BLaER1 treated with 17β-estradiol and CSF1 and Interleukin-3, amounts not matched to agents 10 nM and 100 nM (cell line): ENCODE measurements around the gene RCBTB2.

Experiments used
- H3K27ac ChIP-seq, 11 experiments: shearing (Covaris generic); formaldehyde crosslinking; 2 replicates each; pipeline ENCODE4 v1.8.1; 2022
- H3K27me3 ChIP-seq, 11 experiments: shearing (Covaris generic); formaldehyde crosslinking; 2 replicates each; pipeline ENCODE4 v1.8.1; 2022
- H3K36me3 ChIP-seq, 11 experiments: shearing (Covaris generic); formaldehyde crosslinking; 2 replicates each; pipeline ENCODE4 v1.8.1; 2022
- H3K4me1 ChIP-seq, 10 experiments: shearing (Covaris generic); formaldehyde crosslinking; 2 replicates each; pipeline ENCODE4 v1.8.1; 2022
- H3K4me2 ChIP-seq, 11 experiments: shearing (Covaris generic); formaldehyde crosslinking; 2 replicates each; pipeline ENCODE4 v1.8.1; 2022
- H3K4me3 ChIP-seq, 10 experiments: shearing (Covaris generic); formaldehyde crosslinking; 2 replicates each; pipeline ENCODE4 v1.8.1; 2022
- H3K9ac ChIP-seq, 11 experiments: shearing (Covaris generic); formaldehyde crosslinking; 2 replicates each; pipeline ENCODE4 v1.8.1; 2022
- H3K9me3 ChIP-seq, 11 experiments: shearing (Covaris generic); formaldehyde crosslinking; replicated peaks in 1 of 11; 2 replicates each; pipeline ENCODE4 v1.8.1; 2022
- H4K20me1 ChIP-seq, 11 experiments: shearing (Covaris generic); formaldehyde crosslinking; 2 replicates each; pipeline ENCODE4 v1.8.1; 2022
- Cebpa-rat ChIP-seq, 11 experiments: shearing (Covaris generic); IDR thresholded peaks; 2 replicates each; pipeline ENCODE4 v1.8.1; 2022

The RCBTB2 gene

GRCh38 chr13:48568370-48569103 lies 35.7 kb upstream of the RCBTB2 start:
- no peak overlapping the region; a peak in 1 of 20 replicates for H3K4me3 ChIP-seq
- H3K9me3 ChIP-seq = peaks cover 0 to 9% (median 6%) of the 10 kb centered on the region in 11 experiments; a peak in 7 of 22 replicates
- H3K4me2 ChIP-seq = peak overlapping the region; percentile 70 to 95 (median 81)
- no peaks in the 10 kb centered on the region for H4K20me1 ChIP-seq
- H3K36me3 ChIP-seq = no peaks in the 10 kb centered on the region
- H3K4me1 ChIP-seq = peaks cover 62 to 100% (median 80%) of the 10 kb centered on the region in 10 experiments
- H3K9ac ChIP-seq = peak overlapping the region in 8 of 11 experiments; percentile 28 to 80 (median 70); a peak in 14 of 22 replicates
- no peak for TF ChIP-seq Cebpa-rat (IDR thresholded peaks at IDR 0.05)
- H3K27me3 ChIP-seq = no peaks in the 10 kb centered on the region
- peak overlapping the region; percentile 9 to 93 (median 86); a peak in 20 of 22 replicates for H3K27ac ChIP-seq

GRCh38 chr13:48567515-48568369 lies 34.9 kb upstream of the RCBTB2 start:
- Histone ChIP-seq H3K4me2 (peak overlapping the region; percentile 70 to 95 (median 81)), H3K27me3 (no peaks in the 10 kb centered on the region), H3K4me3 (peak overlapping the region in 1 of 10 experiments; percentile 11; a peak in 1 of 20 replicates), H3K36me3 (no peaks in the 10 kb centered on the region), H3K9ac (peak overlapping the region in 8 of 11 experiments; percentile 28 to 80 (median 70); a peak in 15 of 22 replicates), H3K9me3 (peaks cover 0 to 9% (median 6%) of the 10 kb centered on the region in 11 experiments; a peak in 7 of 22 replicates), H3K27ac (peak overlapping the region; percentile 9 to 93 (median 86); a peak in 21 of 22 replicates), H3K4me1 (peaks cover 58 to 100% (median 78%) of the 10 kb centered on the region in 10 experiments), H4K20me1 (no peaks in the 10 kb centered on the region)
- TF ChIP-seq Cebpa-rat (IDR thresholded peaks at IDR 0.05) = peak in 2 of 11 experiments; percentile 50 to 56; a peak in 2 of 22 replicates

DNA sequence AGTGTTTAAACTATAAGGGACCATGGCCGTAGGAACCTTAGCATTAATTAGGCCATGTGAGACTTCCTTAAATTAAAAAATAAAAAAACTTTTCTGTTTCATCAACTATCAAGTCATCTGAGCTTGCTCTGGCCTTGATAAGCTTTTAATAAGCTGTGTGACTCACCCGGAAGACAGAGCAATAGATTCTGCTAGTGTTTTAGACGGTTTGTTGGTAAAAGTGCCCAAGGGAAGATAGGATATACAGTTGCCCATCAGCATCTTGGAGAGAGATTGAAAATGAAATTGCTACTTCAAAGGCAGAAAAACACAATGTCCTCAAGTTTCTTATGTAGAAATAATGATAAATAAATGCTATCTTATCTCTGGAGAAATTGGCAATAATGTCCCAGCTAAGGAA lies 31.2 kb upstream of the RCBTB2 start:
- H3K4me1 ChIP-seq = peaks cover 39 to 92% (median 62%) of the 10 kb centered on the region in 10 experiments
- TF ChIP-seq Cebpa-rat (IDR thresholded peaks at IDR 0.05) = no peak

DNA sequence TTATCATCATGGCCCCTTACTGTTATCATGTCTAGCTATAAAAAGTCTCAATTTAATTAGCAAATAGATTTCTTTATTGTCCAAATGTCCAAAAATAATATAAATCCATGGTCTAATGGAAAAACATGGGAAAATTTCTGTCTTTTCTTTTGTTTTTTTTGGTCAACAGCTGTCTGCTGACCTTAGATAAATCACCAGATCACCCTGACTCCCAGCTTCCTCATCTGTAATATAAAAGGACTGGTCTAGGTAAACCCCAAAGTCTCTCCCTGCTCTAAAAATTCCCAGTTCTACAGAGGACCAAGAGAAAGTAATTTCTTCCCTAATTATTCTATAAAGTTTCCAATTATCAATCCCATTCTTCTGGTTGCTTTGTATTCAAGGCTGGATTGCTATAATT lies 30.7 kb upstream of the RCBTB2 start:
- H3K4me2 ChIP-seq = peak overlapping the region in 5 of 11 experiments; percentile 72 to 95 (median 74); a peak in 8 of 22 replicates
- peaks cover 35 to 92% (median 58%) of the 10 kb centered on the region in 10 experiments for H3K4me1 ChIP-seq

More for the DNA sequence above, 31.2 kb upstream of the RCBTB2 start:
- peak overlapping the region in 1 of 11 experiments; percentile 8; a peak in 1 of 22 replicates for H3K9ac ChIP-seq
- H3K27ac ChIP-seq = peak overlapping the region in 4 of 11 experiments; percentile 43 to 66 (median 54); a peak in 7 of 22 replicates
- no peaks in the 10 kb centered on the region for H4K20me1 ChIP-seq
- no peaks in the 10 kb centered on the region for H3K36me3 ChIP-seq
- H3K9me3 ChIP-seq = peaks cover 0 to 11% (median 6%) of the 10 kb centered on the region in 11 experiments; a peak in 11 of 22 replicates
- peak overlapping the region in 4 of 11 experiments; percentile 72 to 95 (median 73); a peak in 7 of 22 replicates for H3K4me2 ChIP-seq
- no peak overlapping the region for H3K4me3 ChIP-seq
- no peaks in the 10 kb centered on the region for H3K27me3 ChIP-seq

DNA sequence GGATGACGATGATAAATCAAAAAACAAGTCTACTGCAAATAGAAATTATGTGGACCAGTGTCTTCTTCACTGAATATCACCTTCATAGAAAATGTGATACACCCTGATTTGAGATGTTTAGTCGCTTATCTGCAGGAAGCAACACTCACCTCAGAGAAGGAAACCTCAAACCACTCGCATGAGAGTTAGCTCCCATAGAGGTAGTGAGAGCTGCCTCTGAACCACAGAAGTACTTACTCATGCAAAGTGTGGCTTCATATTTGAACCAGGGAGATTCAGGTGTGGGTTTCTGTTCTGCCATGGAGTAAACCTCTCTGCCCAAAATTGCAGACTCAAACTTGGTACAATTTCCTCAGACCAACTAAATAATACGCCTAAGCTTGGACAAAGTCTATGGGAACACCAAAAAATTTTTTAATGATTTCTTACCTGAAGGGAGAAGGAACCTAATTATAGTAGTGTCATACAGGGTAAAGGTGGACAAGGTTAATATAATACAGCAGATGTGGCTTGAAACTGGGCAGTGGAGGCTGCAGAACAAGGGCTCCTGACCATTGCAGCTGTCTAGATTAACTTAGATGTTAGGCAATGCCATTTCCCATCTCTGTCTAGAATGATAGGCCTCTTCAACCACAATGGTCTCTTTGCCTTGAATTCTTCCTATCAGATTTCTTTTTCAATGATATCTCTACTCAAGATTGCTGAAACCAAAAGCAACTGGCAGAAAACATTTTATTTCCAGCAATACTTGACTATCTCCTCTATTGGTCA lies 29.6 kb upstream of the RCBTB2 start:
- no peak for TF ChIP-seq Cebpa-rat (IDR thresholded peaks at IDR 0.05)
- H3K4me2 ChIP-seq = peak overlapping the region; percentile 58 to 95 (median 72)
- H4K20me1 ChIP-seq = no peaks in the 10 kb centered on the region
- peak overlapping the region in 4 of 11 experiments; percentile 2 to 29 (median 25); a peak in 4 of 22 replicates for H3K9ac ChIP-seq
- peak overlapping the region in 5 of 11 experiments; percentile 37 to 68 (median 50); a peak in 10 of 22 replicates for H3K27ac ChIP-seq
- H3K27me3 ChIP-seq = no peaks in the 10 kb centered on the region
- H3K4me3 ChIP-seq = 0 out of 20 replicates have a peak overlapping the region, but pooled peaks of 1 of the 10 experiments have one; percentile 1
- H3K9me3 ChIP-seq = peaks cover 0 to 16% (median 8%) of the 10 kb centered on the region in 11 experiments; a peak in 12 of 22 replicates
- peaks cover 23 to 84% (median 46%) of the 10 kb centered on the region in 10 experiments for H3K4me1 ChIP-seq
- H3K36me3 ChIP-seq = no peaks in the 10 kb centered on the region

More for the DNA sequence above, 30.7 kb upstream of the RCBTB2 start:
- H4K20me1 ChIP-seq = no peaks in the 10 kb centered on the region
- H3K4me3 ChIP-seq = no peak overlapping the region
- H3K27ac ChIP-seq = peak overlapping the region in 4 of 11 experiments; percentile 43 to 66 (median 54); a peak in 7 of 22 replicates
- no peak overlapping the region for H3K9ac ChIP-seq
- TF ChIP-seq Cebpa-rat (IDR thresholded peaks at IDR 0.05) = no peak
- peaks cover 0 to 15% (median 6%) of the 10 kb centered on the region in 11 experiments; a peak in 11 of 22 replicates for H3K9me3 ChIP-seq
- H3K36me3 ChIP-seq = no peaks in the 10 kb centered on the region
- H3K27me3 ChIP-seq = no peaks in the 10 kb centered on the region

DNA sequence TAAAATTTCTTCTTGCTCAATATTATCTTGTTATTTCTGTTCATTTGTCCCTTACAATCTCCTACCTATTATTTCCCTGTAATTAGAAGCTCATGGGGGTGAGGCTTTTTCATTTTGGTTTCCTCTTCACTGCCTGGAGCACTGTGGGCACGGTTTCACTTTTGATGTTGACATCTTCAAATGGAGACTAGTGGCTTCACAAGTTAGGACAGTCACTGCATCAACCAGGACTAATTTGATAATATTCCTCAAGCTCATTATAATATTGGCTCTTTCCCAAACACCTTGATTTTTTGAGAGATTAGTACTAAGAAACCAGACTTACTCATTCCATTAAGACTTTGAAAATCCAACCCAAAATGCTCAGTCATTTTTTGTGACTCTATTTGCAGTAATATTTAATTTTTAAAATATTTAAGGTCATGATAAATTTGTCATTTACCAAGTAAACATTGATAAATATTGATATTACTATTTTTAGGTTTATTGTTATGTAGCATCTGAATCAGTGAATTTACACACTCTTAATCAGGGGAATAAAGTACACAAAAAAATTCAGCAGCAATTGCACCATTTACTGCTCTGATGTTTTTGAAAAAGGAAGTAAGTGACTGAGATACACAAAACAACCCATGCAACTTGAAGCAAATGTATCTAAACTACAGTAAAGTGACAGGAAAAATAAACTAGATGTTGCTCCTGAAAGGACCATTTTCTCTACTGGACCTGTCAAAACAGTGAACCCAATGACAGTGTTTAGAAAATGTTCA lies 28.8 kb upstream of the RCBTB2 start:
- 0 out of 20 replicates have a peak overlapping the region, but pooled peaks of 1 of the 10 experiments have one; percentile 1 for H3K4me3 ChIP-seq
- no peaks in the 10 kb centered on the region for H4K20me1 ChIP-seq
- peak overlapping the region in 5 of 11 experiments; percentile 37 to 68 (median 50); a peak in 9 of 22 replicates for H3K27ac ChIP-seq

DNA sequence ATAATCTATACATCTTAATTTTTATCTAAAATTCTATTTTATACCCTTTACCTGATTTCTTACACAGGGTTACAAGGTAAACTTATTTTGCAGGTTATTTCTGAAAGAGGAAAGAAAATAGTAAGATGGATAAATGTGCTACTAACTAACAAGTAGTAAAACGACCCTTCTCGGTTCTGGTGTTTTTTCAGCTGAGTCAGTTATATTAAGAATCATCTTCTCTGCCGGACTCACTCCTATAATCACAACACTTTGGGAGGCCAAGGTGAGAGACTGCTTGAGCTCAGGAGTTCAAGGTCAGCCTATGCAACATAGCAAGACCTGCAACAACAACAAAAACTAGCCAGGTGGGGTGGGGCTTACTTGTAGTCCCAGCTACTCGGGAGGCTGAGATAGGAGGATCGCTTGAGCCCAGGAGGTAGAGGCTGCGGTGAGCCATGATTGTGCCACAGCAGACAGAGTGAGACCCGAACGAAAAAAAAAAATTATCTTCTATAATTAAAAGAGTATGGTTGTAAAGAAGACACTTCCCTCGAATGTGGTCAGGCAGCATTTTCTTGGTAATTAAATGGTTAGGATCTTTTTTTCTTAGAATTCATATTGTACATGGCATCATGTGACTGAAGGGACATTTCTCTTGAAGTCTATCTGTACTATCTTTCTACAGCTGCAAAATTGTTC lies 27.9 kb upstream of the RCBTB2 start:
- H4K20me1 ChIP-seq = no peaks in the 10 kb centered on the region

More for the DNA sequence above, 28.8 kb upstream of the RCBTB2 start:
- Histone ChIP-seq H3K9ac (peak overlapping the region in 4 of 11 experiments; percentile 2 to 29 (median 25); a peak in 4 of 22 replicates), H3K9me3 (peaks cover 0 to 16% (median 7%) of the 10 kb centered on the region in 11 experiments; a peak in 17 of 22 replicates), H3K4me2 (peak overlapping the region; percentile 58 to 95 (median 72)), H3K27me3 (no peaks in the 10 kb centered on the region), H3K4me1 (peaks cover 21 to 76% (median 38%) of the 10 kb centered on the region in 10 experiments), H3K36me3 (no peaks in the 10 kb centered on the region)
- TF ChIP-seq Cebpa-rat (IDR thresholded peaks at IDR 0.05) = no peak

More for the DNA sequence above, 27.9 kb upstream of the RCBTB2 start:
- Histone ChIP-seq H3K9ac (no peak overlapping the region), H3K4me2 (peak overlapping the region; percentile 3 to 95 (median 68); a peak in 17 of 22 replicates), H3K27ac (peak overlapping the region in 3 of 11 experiments; percentile 37 to 68 (median 66); a peak in 4 of 22 replicates), H3K36me3 (peaks cover 0 to 2% (median 0%) of the 10 kb centered on the region in 11 experiments; a peak in 2 of 22 replicates), H3K4me3 (no peak overlapping the region), H3K27me3 (no peaks in the 10 kb centered on the region), H3K9me3 (peaks cover 3 to 22% (median 12%) of the 10 kb centered on the region in 11 experiments), H3K4me1 (peaks cover 21 to 67% (median 37%) of the 10 kb centered on the region in 10 experiments)
- no peak for TF ChIP-seq Cebpa-rat (IDR thresholded peaks at IDR 0.05)
